BLaER1 treated with 17β-estradiol and CSF1 and Interleukin-3, amounts not matched to agents 10 nM and 100 nM (cell line): Measurements from ENCODE around the gene NT5M.
"Not testable (repeated sequence)": the region's sequence is repeated elsewhere in the genome, so short reads cannot be mapped to it uniquely, and the experiment has no call there.

Experiments used
- H3K27ac ChIP-seq, 11 experiments: shearing (Covaris generic); formaldehyde crosslinking; 2 replicates each; pipeline ENCODE4 v1.8.1; 2022
- H3K27me3 ChIP-seq, 11 experiments: shearing (Covaris generic); formaldehyde crosslinking; 2 replicates each; pipeline ENCODE4 v1.8.1; 2022
- H3K36me3 ChIP-seq, 11 experiments: shearing (Covaris generic); formaldehyde crosslinking; 2 replicates each; pipeline ENCODE4 v1.8.1; 2022
- H3K4me1 ChIP-seq, 10 experiments: shearing (Covaris generic); formaldehyde crosslinking; 2 replicates each; pipeline ENCODE4 v1.8.1; 2022
- H3K4me2 ChIP-seq, 11 experiments: shearing (Covaris generic); formaldehyde crosslinking; 2 replicates each; pipeline ENCODE4 v1.8.1; 2022
- H3K4me3 ChIP-seq, 10 experiments: shearing (Covaris generic); formaldehyde crosslinking; 2 replicates each; pipeline ENCODE4 v1.8.1; 2022
- H3K9ac ChIP-seq, 11 experiments: shearing (Covaris generic); formaldehyde crosslinking; 2 replicates each; pipeline ENCODE4 v1.8.1; 2022
- H3K9me3 ChIP-seq, 11 experiments: shearing (Covaris generic); formaldehyde crosslinking; replicated peaks in 1 of 11; 2 replicates each; pipeline ENCODE4 v1.8.1; 2022
- H4K20me1 ChIP-seq, 11 experiments: shearing (Covaris generic); formaldehyde crosslinking; 2 replicates each; pipeline ENCODE4 v1.8.1; 2022
- Cebpa-rat ChIP-seq, 11 experiments: shearing (Covaris generic); IDR thresholded peaks; 2 replicates each; pipeline ENCODE4 v1.8.1; 2022

NT5M gene

GRCh38 chr17:17382065-17382459 lies 78.9 kb downstream of the NT5M start:
- no peak overlapping the region for H3K4me3 ChIP-seq
- H3K27ac ChIP-seq, result no peak overlapping the region
- H3K4me1 ChIP-seq, result peaks cover 0 to 34% (median 25%) of the 10 kb centered on the region in 10 experiments; a peak in 12 of 20 replicates
- no peaks in the 10 kb centered on the region; a peak in 1 of 22 replicates for H4K20me1 ChIP-seq
- H3K9me3 ChIP-seq, result no peaks in the 10 kb centered on the region
- no peaks in the 10 kb centered on the region for H3K36me3 ChIP-seq
- no peaks in the 10 kb centered on the region for H3K27me3 ChIP-seq
- H3K9ac ChIP-seq, result no peak overlapping the region
- H3K4me2 ChIP-seq, result no peak overlapping the region
- TF ChIP-seq Cebpa-rat (IDR thresholded peaks at IDR 0.05), result no peak

GRCh38 chr17:17382971-17383370 lies 79.8 kb downstream of the NT5M start:
- Histone ChIP-seq H3K9me3 (no peaks in the 10 kb centered on the region), H3K27ac (no peak overlapping the region), H3K36me3 (no peaks in the 10 kb centered on the region), H3K4me1 (peaks cover 3 to 40% (median 33%) of the 10 kb centered on the region in 10 experiments; a peak in 16 of 20 replicates), H3K9ac (no peak overlapping the region), H3K27me3 (no peaks in the 10 kb centered on the region), H3K4me2 (no peak overlapping the region), H4K20me1 (no peaks in the 10 kb centered on the region; a peak in 1 of 22 replicates), H3K4me3 (no peak overlapping the region)
- TF ChIP-seq Cebpa-rat (IDR thresholded peaks at IDR 0.05), result no peak

GRCh38 chr17:17383431-17384290 lies 80.5 kb downstream of the NT5M start:
- peaks cover 6 to 45% (median 40%) of the 10 kb centered on the region in 10 experiments; a peak in 16 of 20 replicates for H3K4me1 ChIP-seq
- H3K36me3 ChIP-seq, H3K4me2 ChIP-seq, H4K20me1 ChIP-seq, H3K27ac ChIP-seq, H3K27me3 ChIP-seq, H3K9me3 ChIP-seq: not testable (repeated sequence)
- H3K4me3 ChIP-seq, result peak overlapping the region in 1 of 10 experiments; percentile 35; a peak in 1 of 20 replicates
- peak overlapping the region in 1 of 11 experiments; percentile 26; a peak in 3 of 22 replicates for H3K9ac ChIP-seq

- Histone ChIP-seq H3K4me1 (peaks cover 6 to 45% (median 38%) of the 10 kb centered on the region in 10 experiments; a peak in 16 of 20 replicates), H4K20me1 (no peaks in the 10 kb centered on the region; a peak in 1 of 22 replicates), H3K9ac (no peak overlapping the region), H3K4me3 (no peak overlapping the region), H3K9me3 (no peaks in the 10 kb centered on the region), H3K36me3 (no peaks in the 10 kb centered on the region), H3K4me2 (0 out of 22 replicates have a peak overlapping the region, but pooled peaks of 1 of the 11 experiments have one; percentile 3), H3K27ac (no peak overlapping the region), H3K27me3 (no peaks in the 10 kb centered on the region)
- no peak for TF ChIP-seq Cebpa-rat (IDR thresholded peaks at IDR 0.05)
These were observed 81.1 kb downstream of the NT5M start for GRCh38 chr17:17384291-17384615.

- no peaks in the 10 kb centered on the region; a peak in 1 of 22 replicates for H4K20me1 ChIP-seq
- TF ChIP-seq Cebpa-rat (IDR thresholded peaks at IDR 0.05), result no peak
- H3K4me2 ChIP-seq, result no peak overlapping the region
- H3K27me3 ChIP-seq, result no peaks in the 10 kb centered on the region
- no peaks in the 10 kb centered on the region for H3K9me3 ChIP-seq
- no peak overlapping the region for H3K4me3 ChIP-seq
- H3K27ac ChIP-seq, result no peak overlapping the region
- H3K4me1 ChIP-seq, result peaks cover 6 to 45% (median 32%) of the 10 kb centered on the region in 10 experiments; a peak in 16 of 20 replicates
- no peak overlapping the region for H3K9ac ChIP-seq
- no peaks in the 10 kb centered on the region for H3K36me3 ChIP-seq
These were observed 81.8 kb downstream of the NT5M start for GRCh38 chr17:17384961-17385360.

- Histone ChIP-seq H3K4me2 (peak overlapping the region in 2 of 11 experiments; percentile 14 to 30; a peak in 1 of 22 replicates), H3K9ac (no peak overlapping the region), H4K20me1 (no peaks in the 10 kb centered on the region; a peak in 1 of 22 replicates), H3K27me3 (no peaks in the 10 kb centered on the region), H3K4me1 (peaks cover 6 to 45% (median 31%) of the 10 kb centered on the region in 10 experiments; a peak in 16 of 20 replicates), H3K27ac (no peak overlapping the region), H3K4me3 (no peak overlapping the region), H3K9me3 (peaks cover 0 to 1% (median 0%) of the 10 kb centered on the region in 11 experiments; a peak in 3 of 22 replicates), H3K36me3 (no peaks in the 10 kb centered on the region)
- no peak for TF ChIP-seq Cebpa-rat (IDR thresholded peaks at IDR 0.05)
These were observed 82.3 kb downstream of the NT5M start for GRCh38 chr17:17385491-17385890.

GRCh38 chr17:17386094-17386800 lies 83.1 kb downstream of the NT5M start:
- H3K4me3 ChIP-seq, result no peak overlapping the region
- H3K9ac ChIP-seq, result no peak overlapping the region
- H3K36me3 ChIP-seq, result no peaks in the 10 kb centered on the region
- no peak for TF ChIP-seq Cebpa-rat (IDR thresholded peaks at IDR 0.05)
- no peak overlapping the region for H3K27ac ChIP-seq
- H3K4me2 ChIP-seq, result peak overlapping the region in 6 of 11 experiments; percentile 4 to 30 (median 13); a peak in 6 of 22 replicates
- peaks cover 6 to 45% (median 25%) of the 10 kb centered on the region in 10 experiments; a peak in 16 of 20 replicates for H3K4me1 ChIP-seq
- peaks cover under 1 to 9% (median 5%) of the 10 kb centered on the region in 11 experiments; a peak in 16 of 22 replicates for H3K9me3 ChIP-seq
- H3K27me3 ChIP-seq, result no peaks in the 10 kb centered on the region
- H4K20me1 ChIP-seq, result no peaks in the 10 kb centered on the region; a peak in 1 of 22 replicates

GRCh38 chr17:17387017-17387497 lies 83.9 kb downstream of the NT5M start:
- H3K9ac ChIP-seq, result no peak overlapping the region
- no peaks in the 10 kb centered on the region; a peak in 1 of 22 replicates for H4K20me1 ChIP-seq
- TF ChIP-seq Cebpa-rat (IDR thresholded peaks at IDR 0.05), result no peak
- H3K27me3 ChIP-seq, result peaks cover 0 to 7% (median 0%) of the 10 kb centered on the region in 11 experiments; a peak in 2 of 22 replicates
- H3K36me3 ChIP-seq, result no peaks in the 10 kb centered on the region
- no peak overlapping the region for H3K27ac ChIP-seq
- peaks cover 9 to 43% (median 29%) of the 10 kb centered on the region in 10 experiments; a peak in 19 of 20 replicates for H3K4me1 ChIP-seq
- peaks cover 8 to 16% (median 12%) of the 10 kb centered on the region in 11 experiments; a peak in 18 of 22 replicates for H3K9me3 ChIP-seq
- H3K4me3 ChIP-seq, result no peak overlapping the region
- no peak overlapping the region for H3K4me2 ChIP-seq
